Keratinocyte (primary cell): ENCODE data around the gene CCDC40. TPM values are rescaled to one million over a fixed set of nuclear protein-coding genes. Genes with fewer than 3 reads are reported as not detected.
A peak's percentile ranks its signal among the peaks of the same experiment; 100 is the strongest.

Experiments used
- DNase-seq: peaks from one replicate; pipeline ENCODE4 v3.0.0-alpha.2; 2011; ENCODE audit warnings: low read depth, missing footprints, low spot score
- FAIRE-seq: peaks from 2 replicates; lab custom pipeline; 2011; peaks lifted over from hg19 to GRCh38; lab: Jason Lieb, UNC
- H2AFZ ChIP-seq: 2 replicates; pipeline ENCODE4 v1.6.0; 2012; ENCODE audit warnings: low read length, control low read depth, inconsistent platforms; ENCODE audit not compliant: control insufficient read depth
- H3K27ac ChIP-seq: 2 replicates; pipeline ENCODE4 v1.5.1; 2011; ENCODE audit warnings: low read length; ENCODE audit not compliant: control insufficient read depth, insufficient read depth
- H3K27me3 ChIP-seq: 3 replicates; pipeline ENCODE4 v1.6.0; 2011; ENCODE audit warnings: low read length; ENCODE audit not compliant: control insufficient read depth, insufficient read depth; ENCODE audit errors: extremely low read depth
- H3K36me3 ChIP-seq, 2 experiments: 2 replicates in 1 of 2; 3 replicates in 1 of 2; pipeline ENCODE4 v1.5.1; 2011; ENCODE audit warnings: low read length in 2 of 2, mild to moderate bottlenecking in 1 of 2; ENCODE audit not compliant: control insufficient read depth in 2 of 2, insufficient read depth in 2 of 2; ENCODE audit errors: extremely low read depth in 1 of 2
- H3K4me1 ChIP-seq: 3 replicates; pipeline ENCODE4 v1.5.1; 2011; ENCODE audit warnings: low read length; ENCODE audit not compliant: control insufficient read depth, insufficient read depth; ENCODE audit errors: extremely low read depth
- H3K4me2 ChIP-seq: 3 replicates; pipeline ENCODE4 v1.6.0; 2011; ENCODE audit warnings: low read depth, low read length; ENCODE audit not compliant: control insufficient read depth, insufficient read depth; ENCODE audit errors: extremely low read depth
- H3K4me3 ChIP-seq, 3 experiments: fragments of 200-600 bp in 1 of 3; sonication (generic) in 1 of 3; 2 replicates in 2 of 3; 3 replicates in 1 of 3; pipeline ENCODE4 v1.5.1; 2011 to 2016; ENCODE audit warnings: low read length in 3 of 3, mild to moderate bottlenecking in 3 of 3, control low read depth in 2 of 3, inconsistent platforms in 1 of 3, low read depth in 1 of 3, mixed read lengths in 1 of 3, mixed run types in 1 of 3, moderate library complexity in 1 of 3; ENCODE audit not compliant: control insufficient read depth in 2 of 3, insufficient read depth in 2 of 3; ENCODE audit errors: extremely low read depth in 1 of 3
- H3K79me2 ChIP-seq: 2 replicates; pipeline ENCODE4 v1.6.0; 2012; ENCODE audit warnings: low read length; ENCODE audit not compliant: control insufficient read depth, insufficient read depth
- H3K9ac ChIP-seq: 3 replicates; pipeline ENCODE4 v1.6.0; 2011; ENCODE audit warnings: low read length; ENCODE audit not compliant: control insufficient read depth, insufficient read depth; ENCODE audit errors: extremely low read depth
- H3K9me1 ChIP-seq: 3 replicates; pipeline ENCODE4 v1.6.0; 2011; ENCODE audit warnings: low read length; ENCODE audit not compliant: control insufficient read depth, insufficient read depth; ENCODE audit errors: extremely low read depth
- H3K9me3 ChIP-seq: 2 replicates; pipeline ENCODE4 v1.5.1; 2012; ENCODE audit warnings: low read depth, low read length; ENCODE audit not compliant: control insufficient read depth
- H4K20me1 ChIP-seq: 3 replicates; pipeline ENCODE4 v1.6.0; 2011; ENCODE audit warnings: low read length; ENCODE audit not compliant: control insufficient read depth, insufficient read depth; ENCODE audit errors: extremely low read depth
- EZH2 ChIP-seq: IDR thresholded peaks from one replicate; pipeline ENCODE4 v1.6.1; 2012; ENCODE audit warnings: inconsistent platforms, mild to moderate bottlenecking, low read length, moderate library complexity
- dilution Hi-C: fragments of 300-500 bp; cut with MboI; formaldehyde crosslinking; loops from one replicate; pipeline ENCODE4 v1.7.0; 2020; ENCODE audit warnings: low sequenced_read_pairs; ENCODE audit not compliant: extremely low pct_ligation_motif_present
- polyA plus RNA-seq, 5 experiments: library from polyadenylated mRNA; depleted of rRNA in 3 of 5; stranded (reverse) in 3 of 5; stranded (forward) in 1 of 5; unstranded in 1 of 5; fragments of >200 nt; gene quantifications; 1 replicate in 1 of 5; 2 replicates in 3 of 5; 3 replicates in 1 of 5; pipeline versions ENCODE4 v1.2.1 to v1.2.3, GENCODE V29; 2011 to 2012; ENCODE audit warnings: missing spikeins in 2 of 5, low read depth in 1 of 5, low replicate concordance in 1 of 5
- TF ChIP-seq, protein P1 (sequence below), 3 experiments: IDR thresholded peaks in 1 of 3; conservative IDR thresholded peaks in 1 of 3; optimal IDR thresholded peaks in 1 of 3; 2 replicates in 2 of 3; 3 replicates in 1 of 3; pipeline versions ENCODE3 to v1.5.1; 2011; ENCODE audit warnings: low read length in 3 of 3, mild to moderate bottlenecking in 3 of 3, moderate library complexity in 2 of 3, control low read depth in 1 of 3, inconsistent platforms in 1 of 3; ENCODE audit not compliant: insufficient read depth in 2 of 3; ENCODE audit errors: extremely low read depth in 1 of 3

Gene CCDC40
- polyA plus RNA-seq, 1 donor (not counting 4 experiments of a cell fraction or from before 2014, with no cell fraction given), result 2.4 TPM

DNA sequence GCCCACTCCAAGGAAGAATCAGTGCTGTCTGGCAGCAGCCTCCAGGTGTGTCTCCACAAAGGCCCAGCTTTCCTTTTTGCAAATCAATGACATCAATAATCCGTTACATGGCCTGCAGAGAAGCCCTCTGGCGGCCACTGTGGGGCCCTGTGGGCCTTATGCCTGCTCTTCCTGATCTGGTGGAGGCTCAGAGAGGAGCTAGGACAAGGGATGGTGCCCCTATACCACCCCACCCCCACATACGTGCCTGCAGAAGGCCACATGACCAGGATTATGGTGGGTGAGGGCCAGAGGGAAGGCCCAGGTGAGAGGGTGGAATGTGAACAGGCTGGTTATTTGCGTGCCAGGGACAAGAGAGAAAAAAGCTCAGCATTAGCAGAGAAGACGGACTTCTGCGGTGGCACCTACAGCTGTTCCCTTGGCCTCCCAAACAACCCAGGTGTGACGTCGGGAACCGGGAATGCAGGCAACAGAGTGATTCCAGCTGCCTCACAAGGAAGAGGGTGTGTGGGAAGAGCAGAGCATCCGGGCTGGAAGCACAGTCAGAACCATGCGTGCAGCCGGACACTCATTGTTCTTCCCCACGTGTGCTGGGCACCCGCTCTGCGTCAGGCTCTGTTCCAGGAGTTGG is 88.0 kb downstream of the CCDC40 start:
- Histone ChIP-seq H3K9me3 (no peaks in the 10 kb centered on the region), H3K27ac (peak overlapping the region; percentile 49), H3K36me3 (no peaks in the 10 kb centered on the region), H3K4me1 (peaks cover 11% of the 10 kb centered on the region), H3K4me2 (peak overlapping the region; percentile 27), H4K20me1 (no peaks in the 10 kb centered on the region), H3K9ac (peak overlapping the region; percentile 47), H3K27me3 (no peaks in the 10 kb centered on the region), H3K79me2 (no peaks in the 10 kb centered on the region), H3K4me3 (no peak overlapping the region), H3K9me1 (no peaks in the 10 kb centered on the region), H2AFZ (peak overlapping the region; percentile 44)
- DNase-seq (no peak), FAIRE-seq (peak; percentile 60)
- dilution Hi-C loops, result no loop called here
- TF ChIP-seq, protein P1, sequence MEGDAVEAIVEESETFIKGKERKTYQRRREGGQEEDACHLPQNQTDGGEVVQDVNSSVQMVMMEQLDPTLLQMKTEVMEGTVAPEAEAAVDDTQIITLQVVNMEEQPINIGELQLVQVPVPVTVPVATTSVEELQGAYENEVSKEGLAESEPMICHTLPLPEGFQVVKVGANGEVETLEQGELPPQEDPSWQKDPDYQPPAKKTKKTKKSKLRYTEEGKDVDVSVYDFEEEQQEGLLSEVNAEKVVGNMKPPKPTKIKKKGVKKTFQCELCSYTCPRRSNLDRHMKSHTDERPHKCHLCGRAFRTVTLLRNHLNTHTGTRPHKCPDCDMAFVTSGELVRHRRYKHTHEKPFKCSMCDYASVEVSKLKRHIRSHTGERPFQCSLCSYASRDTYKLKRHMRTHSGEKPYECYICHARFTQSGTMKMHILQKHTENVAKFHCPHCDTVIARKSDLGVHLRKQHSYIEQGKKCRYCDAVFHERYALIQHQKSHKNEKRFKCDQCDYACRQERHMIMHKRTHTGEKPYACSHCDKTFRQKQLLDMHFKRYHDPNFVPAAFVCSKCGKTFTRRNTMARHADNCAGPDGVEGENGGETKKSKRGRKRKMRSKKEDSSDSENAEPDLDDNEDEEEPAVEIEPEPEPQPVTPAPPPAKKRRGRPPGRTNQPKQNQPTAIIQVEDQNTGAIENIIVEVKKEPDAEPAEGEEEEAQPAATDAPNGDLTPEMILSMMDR (optimal IDR thresholded peaks at IDR 0.05 in 1 of 3, IDR thresholded peaks at IDR 0.05 in 1 of 3, conservative IDR thresholded peaks at IDR 0.05 in 1 of 3; ENCODE audit: extremely low read depth in 1 of 3, insufficient read depth in 2 of 3, low read length in 3 of 3), result peak; percentile 20 to 41 (median 32)
- no peak for TF ChIP-seq EZH2

GRCh38 chr17:80125656-80126448 is 89.4 kb downstream of the CCDC40 start:
- no peaks in the 10 kb centered on the region for H3K36me3 ChIP-seq
- dilution Hi-C loops, result no loop called here
- no peak overlapping the region for H3K9ac ChIP-seq
- H2AFZ ChIP-seq, result no peak overlapping the region
- FAIRE-seq, result no peak
- H3K4me1 ChIP-seq, result peaks cover 11% of the 10 kb centered on the region
- H3K9me3 ChIP-seq, result no peaks in the 10 kb centered on the region
- H3K79me2 ChIP-seq, result no peaks in the 10 kb centered on the region
- H4K20me1 ChIP-seq, result no peaks in the 10 kb centered on the region
- no peaks in the 10 kb centered on the region for H3K27me3 ChIP-seq
- no peak for DNase-seq
- H3K4me2 ChIP-seq, result no peak overlapping the region
- H3K9me1 ChIP-seq, result no peaks in the 10 kb centered on the region
- no peak for TF ChIP-seq EZH2
- TF ChIP-seq, protein P1 (optimal IDR thresholded peaks at IDR 0.05 in 1 of 3, IDR thresholded peaks at IDR 0.05 in 1 of 3, conservative IDR thresholded peaks at IDR 0.05 in 1 of 3; ENCODE audit: extremely low read depth in 1 of 3, insufficient read depth in 2 of 3, low read length in 3 of 3), result no peak
- H3K4me3 ChIP-seq, result no peak overlapping the region
- H3K27ac ChIP-seq, result no peak overlapping the region
